IPS DF 4.7 (cell line): ENCODE data around the gene SEMA6A.

Experiments used
- DNase-seq: peaks from one replicate; pipeline ENCODE4 v3.0.0-alpha.2; 2013; ENCODE audit warnings: low spot score; ENCODE audit errors: extremely low read depth

Gene SEMA6A

DNA sequence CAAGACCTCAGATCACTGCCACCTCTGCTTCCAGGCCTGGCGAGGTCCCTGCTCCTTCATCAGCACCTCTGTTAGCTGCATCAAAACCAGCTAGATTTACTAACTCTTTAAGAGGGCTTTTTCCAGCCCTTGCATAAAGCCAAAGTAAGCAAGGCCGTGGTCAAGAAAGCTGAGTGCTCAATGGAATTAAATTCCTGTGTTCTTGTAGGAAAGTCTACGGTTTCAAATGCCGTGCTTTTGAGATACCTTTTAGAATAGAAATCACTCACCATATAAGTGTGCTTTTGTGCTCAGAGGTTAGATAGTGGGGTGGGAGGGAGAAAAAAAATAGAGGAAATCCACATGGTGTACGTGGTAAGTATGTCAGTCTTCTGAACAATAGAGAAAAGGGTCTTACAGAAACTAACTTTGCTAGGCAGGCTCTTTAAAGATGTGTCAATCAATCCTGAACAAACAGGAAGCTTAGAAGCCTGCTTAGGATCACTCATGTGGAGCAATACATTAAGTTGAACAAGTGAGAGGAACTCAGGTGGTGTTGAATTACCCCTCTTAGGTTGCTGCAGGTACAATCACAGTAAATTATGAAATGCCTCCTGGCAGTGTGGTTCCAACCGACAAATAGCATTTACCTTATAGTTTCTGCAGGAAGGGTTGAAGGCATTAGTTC is 79.7 kb downstream of the SEMA6A start:
- no peak for DNase-seq

DNA sequence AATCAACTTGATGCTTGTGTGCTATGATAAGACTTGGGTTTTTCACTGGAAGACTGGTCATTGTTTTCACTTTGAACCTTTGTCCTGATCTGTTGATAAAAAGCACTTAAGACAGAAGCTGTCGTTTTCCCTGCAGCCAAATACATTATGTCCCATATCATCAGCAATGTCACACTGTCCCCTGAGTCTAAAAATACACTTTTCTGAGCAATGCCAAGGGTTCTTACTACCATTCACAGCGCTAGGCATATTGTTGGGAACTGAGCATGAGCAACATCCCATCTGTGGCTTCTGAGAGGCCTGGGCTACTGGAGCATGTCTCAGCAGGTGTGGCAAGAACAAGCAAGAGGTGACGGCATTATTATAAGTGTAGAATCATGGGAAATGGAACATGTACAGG is 81.8 kb downstream of the SEMA6A start:
- no peak for DNase-seq

GRCh38 chr5:116492016-116492623 is 82.5 kb downstream of the SEMA6A start:
- DNase-seq, result no peak

DNA sequence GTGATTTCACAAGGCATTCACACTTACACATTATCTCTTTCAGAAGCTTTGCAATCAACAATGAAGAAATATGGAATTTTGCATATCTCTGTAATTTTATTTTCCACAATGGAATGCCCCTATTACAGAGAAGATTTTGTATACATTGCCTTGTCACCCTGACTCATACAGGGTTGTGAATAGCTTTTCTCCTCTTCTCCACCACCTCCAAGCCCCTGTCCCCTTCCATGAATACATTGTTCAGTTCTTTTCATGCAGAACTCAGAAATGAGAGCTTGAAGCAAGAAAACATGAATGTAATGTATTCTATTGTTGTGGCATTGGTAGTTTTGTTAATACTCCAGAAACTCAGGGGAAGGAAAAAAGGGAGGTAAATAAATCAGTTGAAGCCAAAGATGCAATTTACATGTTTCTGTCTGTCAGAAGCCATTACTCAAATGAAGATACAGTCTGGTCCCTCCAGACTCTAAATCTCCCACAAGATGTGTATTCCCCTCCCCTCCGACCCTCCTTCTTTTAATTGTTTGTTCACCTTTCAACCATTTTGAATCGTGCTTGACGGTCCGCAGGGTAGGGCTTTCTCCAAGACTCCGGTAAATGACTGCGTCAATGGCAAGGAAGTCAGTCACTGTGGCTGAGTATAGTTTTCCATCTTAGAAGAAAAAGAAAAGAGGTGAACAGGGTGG is 86.1 kb downstream of the SEMA6A start:
- no peak for DNase-seq

- no peak for DNase-seq
Measured at GRCh38 chr5:116487045-116487444, 87.6 kb downstream of the SEMA6A start.

- DNase-seq, result no peak
Measured at GRCh38 chr5:116486588-116486987, 88.0 kb downstream of the SEMA6A start.

- DNase-seq, result no peak
Measured at GRCh38 chr5:116484645-116485044, 90.0 kb downstream of the SEMA6A start.

GRCh38 chr5:116482394-116482793 is 92.2 kb downstream of the SEMA6A start:
- DNase-seq, result no peak

GRCh38 chr5:116480894-116481510 is 93.6 kb downstream of the SEMA6A start:
- no peak for DNase-seq

DNA sequence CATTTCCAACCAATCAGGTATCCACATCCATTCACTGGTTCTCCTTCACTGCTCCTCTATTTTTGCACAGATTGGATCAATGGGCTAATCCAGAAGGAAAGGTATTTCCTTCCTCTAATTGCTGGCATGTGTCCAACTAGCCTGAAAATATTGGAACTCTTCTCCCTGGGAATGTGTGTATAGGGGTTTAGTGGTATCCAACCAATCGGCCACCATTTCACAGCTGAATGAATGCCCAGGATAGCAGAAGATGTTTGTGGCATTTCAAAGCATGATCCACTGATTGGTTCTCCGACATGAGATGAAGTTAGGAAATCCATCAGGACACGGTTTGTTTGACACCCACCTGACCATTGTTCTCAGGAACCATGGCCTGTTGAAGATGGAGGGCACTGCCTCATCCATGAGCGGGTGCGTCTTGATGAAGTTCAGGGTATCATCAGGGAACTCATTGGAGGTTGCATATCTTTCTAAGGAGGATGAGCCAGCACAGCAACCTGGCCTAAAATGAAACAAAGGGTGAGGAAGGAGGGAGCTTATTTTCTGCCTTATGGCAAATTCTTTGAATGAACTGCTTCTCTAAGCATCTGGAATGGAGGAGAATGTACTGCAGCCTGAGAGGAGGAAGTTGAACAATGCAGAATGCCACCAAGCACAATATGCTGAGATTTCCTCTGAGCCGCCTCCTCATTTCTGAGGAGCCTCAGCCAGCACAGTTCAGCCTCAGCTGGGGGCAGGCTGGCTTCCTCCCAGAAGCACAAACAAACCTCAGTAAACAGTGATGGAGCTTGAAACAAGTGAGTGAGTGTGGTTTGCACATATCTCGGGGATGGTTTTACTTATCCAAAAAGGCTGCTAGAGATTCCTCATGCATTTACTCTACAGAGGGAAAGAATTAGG is 94.6 kb downstream of the SEMA6A start:
- DNase-seq, result no peak

- no peak for DNase-seq
Measured at GRCh38 chr5:116478491-116478890, 96.1 kb downstream of the SEMA6A start.

GRCh38 chr5:116476897-116477537 is 97.6 kb downstream of the SEMA6A start:
- no peak for DNase-seq

GRCh38 chr5:116475338-116475737 is 99.3 kb downstream of the SEMA6A start:
- no peak for DNase-seq

GRCh38 chr5:116473706-116474105 is 100.9 kb downstream of the SEMA6A start:
- DNase-seq, result no peak

DNA sequence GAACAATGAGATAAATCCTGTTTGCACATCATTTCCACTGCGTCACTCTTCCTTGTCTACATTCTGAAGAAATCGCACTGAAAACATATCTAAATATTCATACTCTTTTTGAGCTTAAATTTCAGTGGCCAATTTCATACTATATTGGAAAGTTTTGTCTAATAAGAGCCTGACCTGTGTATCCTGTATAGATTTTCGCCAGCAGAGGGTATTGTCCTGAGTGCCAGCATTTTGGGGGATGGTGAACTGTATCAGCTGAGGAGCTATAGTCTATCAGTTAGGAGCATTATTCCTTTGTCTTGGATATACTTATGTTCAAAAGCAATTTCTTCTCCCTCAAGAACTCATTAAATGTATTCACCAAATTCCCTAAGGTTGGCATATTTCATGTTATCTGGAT is 102.3 kb downstream of the SEMA6A start:
- no peak for DNase-seq

GRCh38 chr5:116469631-116470030 is 105.0 kb downstream of the SEMA6A start:
- DNase-seq, result no peak

- DNase-seq, result no peak
Measured at GRCh38 chr5:116468583-116468982, 106.0 kb downstream of the SEMA6A start.

DNA sequence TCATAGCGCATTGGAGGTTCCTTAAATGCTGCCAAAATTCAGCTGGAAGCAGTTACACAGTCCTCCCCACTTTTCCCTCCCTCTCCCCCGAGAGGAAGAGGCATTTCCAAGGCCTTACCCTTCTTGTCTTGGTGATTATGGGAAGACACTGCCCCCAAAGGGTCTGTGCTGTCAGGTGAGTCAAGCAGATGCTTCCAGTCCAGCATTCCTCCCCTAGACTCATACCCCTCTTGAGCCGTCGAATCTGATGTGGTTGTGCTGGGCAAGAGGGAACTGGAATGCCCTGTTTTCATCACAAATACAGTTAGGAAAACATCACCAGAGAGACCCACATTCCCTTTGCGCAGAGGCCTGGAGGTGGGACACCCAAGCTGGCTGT is 107.2 kb downstream of the SEMA6A start:
- DNase-seq, result no peak

DNA sequence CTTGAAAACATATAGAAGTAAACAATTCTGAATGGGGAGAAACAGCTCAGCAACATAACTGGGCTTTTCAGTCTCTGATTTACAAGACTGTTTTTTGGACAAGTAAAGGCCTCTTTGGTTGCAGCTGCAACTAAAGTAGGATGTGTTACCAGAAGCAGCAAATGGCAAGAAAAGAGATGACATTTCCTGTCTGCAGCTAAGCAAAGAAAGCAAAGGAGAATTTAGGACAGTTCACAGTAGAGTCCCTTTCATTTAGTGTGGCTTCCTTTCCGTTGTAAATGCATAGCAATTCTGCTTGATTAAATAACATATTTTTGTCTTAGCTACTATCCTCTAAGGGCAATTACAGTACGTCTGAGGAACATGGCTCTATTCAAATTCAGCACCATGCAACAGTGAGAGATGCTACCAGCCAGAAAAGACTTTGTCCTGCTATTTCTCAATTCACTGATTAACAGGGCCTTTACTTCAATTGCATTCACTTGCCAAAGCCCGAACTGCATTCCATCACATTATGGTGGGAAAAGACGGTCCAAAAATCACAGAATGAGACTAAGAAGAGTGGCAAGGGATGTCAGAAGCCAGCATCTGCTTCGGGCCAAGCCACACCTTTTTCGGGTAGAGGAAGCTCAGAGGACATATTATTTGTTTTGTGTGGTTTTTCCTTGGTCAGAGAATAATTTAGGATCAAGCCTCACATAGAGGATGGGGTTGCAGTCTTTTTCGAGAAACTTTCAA is 107.7 kb downstream of the SEMA6A start:
- DNase-seq, result no peak

- no peak for DNase-seq
Measured at GRCh38 chr5:116465411-116465810, 109.2 kb downstream of the SEMA6A start.
